Measurements from ENCODE around the gene TMEM245. TPM values are rescaled to one million over a fixed set of nuclear protein-coding genes. Genes with fewer than 3 reads are reported as not detected.
A peak's percentile ranks its signal among the peaks of the same experiment; 100 is the strongest.

TMEM245 gene
- total and polyA plus RNA-seq, 2 of the 13 experiments (the other 11 are each of a cell fraction or from before 2014, with no cell fraction given) = 53.5 to 55.4 TPM

GRCh38 chr9:109159583-109159982 lies 39.8 kb upstream of the TMEM245 start (continued):
- TF ChIP-seq, protein P1, sequence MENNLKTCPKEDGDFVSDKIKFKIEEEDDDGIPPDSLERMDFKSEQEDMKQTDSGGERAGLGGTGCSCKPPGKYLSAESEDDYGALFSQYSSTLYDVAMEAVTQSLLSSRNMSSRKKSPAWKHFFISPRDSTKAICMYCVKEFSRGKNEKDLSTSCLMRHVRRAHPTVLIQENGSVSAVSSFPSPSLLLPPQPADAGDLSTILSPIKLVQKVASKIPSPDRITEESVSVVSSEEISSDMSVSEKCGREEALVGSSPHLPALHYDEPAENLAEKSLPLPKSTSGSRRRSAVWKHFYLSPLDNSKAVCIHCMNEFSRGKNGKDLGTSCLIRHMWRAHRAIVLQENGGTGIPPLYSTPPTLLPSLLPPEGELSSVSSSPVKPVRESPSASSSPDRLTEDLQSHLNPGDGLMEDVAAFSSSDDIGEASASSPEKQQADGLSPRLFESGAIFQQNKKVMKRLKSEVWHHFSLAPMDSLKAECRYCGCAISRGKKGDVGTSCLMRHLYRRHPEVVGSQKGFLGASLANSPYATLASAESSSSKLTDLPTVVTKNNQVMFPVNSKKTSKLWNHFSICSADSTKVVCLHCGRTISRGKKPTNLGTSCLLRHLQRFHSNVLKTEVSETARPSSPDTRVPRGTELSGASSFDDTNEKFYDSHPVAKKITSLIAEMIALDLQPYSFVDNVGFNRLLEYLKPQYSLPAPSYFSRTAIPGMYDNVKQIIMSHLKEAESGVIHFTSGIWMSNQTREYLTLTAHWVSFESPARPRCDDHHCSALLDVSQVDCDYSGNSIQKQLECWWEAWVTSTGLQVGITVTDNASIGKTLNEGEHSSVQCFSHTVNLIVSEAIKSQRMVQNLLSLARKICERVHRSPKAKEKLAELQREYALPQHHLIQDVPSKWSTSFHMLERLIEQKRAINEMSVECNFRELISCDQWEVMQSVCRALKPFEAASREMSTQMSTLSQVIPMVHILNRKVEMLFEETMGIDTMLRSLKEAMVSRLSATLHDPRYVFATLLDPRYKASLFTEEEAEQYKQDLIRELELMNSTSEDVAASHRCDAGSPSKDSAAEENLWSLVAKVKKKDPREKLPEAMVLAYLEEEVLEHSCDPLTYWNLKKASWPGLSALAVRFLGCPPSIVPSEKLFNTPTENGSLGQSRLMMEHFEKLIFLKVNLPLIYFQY (CRISPR knock-in tag; IDR thresholded peaks at IDR 0.05; ENCODE audit: borderline replicate concordance) = 0 out of 2 replicates have a peak, but pooled peaks have one; percentile 59
- TF ChIP-seq SOX13 (IDR thresholded peaks at IDR 0.05) (no peak), SOX13 (CRISPR knock-in tag; conservative IDR thresholded peaks at IDR 0.05 in 1 of 2, IDR thresholded peaks at IDR 0.05 in 1 of 2) (peak in 1 of 2 experiments; percentile 69; a peak in 2 of 4 replicates), CENPBD1 (CRISPR knock-in tag; IDR thresholded peaks at IDR 0.05; ENCODE audit: borderline replicate concordance, low read depth) (no peak), ZNF546 (CRISPR knock-in tag; conservative IDR thresholded peaks at IDR 0.05) (no peak), ZNF768 (CRISPR knock-in tag; IDR thresholded peaks at IDR 0.05) (no peak), KDM4B (CRISPR knock-in tag; IDR thresholded peaks at IDR 0.05) (no peak), SMAD1 (CRISPR knock-in tag; IDR thresholded peaks at IDR 0.05; ENCODE audit: borderline replicate concordance, low read depth) (no peak), PHF21A (CRISPR knock-in tag; IDR thresholded peaks at IDR 0.05) (peak; percentile 52; the same call in 1 of the 2 replicates), SOX6 (IDR thresholded peaks at IDR 0.05) (no peak), SOX6 (CRISPR knock-in tag; IDR thresholded peaks at IDR 0.05) (peak; percentile 75), ZNF530 (CRISPR knock-in tag; IDR thresholded peaks at IDR 0.05; ENCODE audit: low read depth) (no peak), GATA4 (IDR thresholded peaks at IDR 0.05; ENCODE audit: borderline replicate concordance, low read depth) (no peak), ATF4 (CRISPR knock-in tag; IDR thresholded peaks at IDR 0.05) (no peak), THRA (CRISPR knock-in tag; IDR thresholded peaks at IDR 0.05; ENCODE audit: borderline replicate concordance) (no peak), SRY (CRISPR knock-in tag; IDR thresholded peaks at IDR 0.05) (no peak), NR2F2 (IDR thresholded peaks at IDR 0.05; ENCODE audit: borderline replicate concordance, low read depth) (no peak)
- TF ChIP-seq, protein P2, sequence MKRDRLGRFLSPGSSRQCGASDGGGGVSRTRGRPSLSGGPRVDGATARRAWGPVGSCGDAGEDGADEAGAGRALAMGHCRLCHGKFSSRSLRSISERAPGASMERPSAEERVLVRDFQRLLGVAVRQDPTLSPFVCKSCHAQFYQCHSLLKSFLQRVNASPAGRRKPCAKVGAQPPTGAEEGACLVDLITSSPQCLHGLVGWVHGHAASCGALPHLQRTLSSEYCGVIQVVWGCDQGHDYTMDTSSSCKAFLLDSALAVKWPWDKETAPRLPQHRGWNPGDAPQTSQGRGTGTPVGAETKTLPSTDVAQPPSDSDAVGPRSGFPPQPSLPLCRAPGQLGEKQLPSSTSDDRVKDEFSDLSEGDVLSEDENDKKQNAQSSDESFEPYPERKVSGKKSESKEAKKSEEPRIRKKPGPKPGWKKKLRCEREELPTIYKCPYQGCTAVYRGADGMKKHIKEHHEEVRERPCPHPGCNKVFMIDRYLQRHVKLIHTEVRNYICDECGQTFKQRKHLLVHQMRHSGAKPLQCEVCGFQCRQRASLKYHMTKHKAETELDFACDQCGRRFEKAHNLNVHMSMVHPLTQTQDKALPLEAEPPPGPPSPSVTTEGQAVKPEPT (CRISPR knock-in tag; IDR thresholded peaks at IDR 0.05; ENCODE audit: low read depth) = no peak
- TF ChIP-seq, protein P3, sequence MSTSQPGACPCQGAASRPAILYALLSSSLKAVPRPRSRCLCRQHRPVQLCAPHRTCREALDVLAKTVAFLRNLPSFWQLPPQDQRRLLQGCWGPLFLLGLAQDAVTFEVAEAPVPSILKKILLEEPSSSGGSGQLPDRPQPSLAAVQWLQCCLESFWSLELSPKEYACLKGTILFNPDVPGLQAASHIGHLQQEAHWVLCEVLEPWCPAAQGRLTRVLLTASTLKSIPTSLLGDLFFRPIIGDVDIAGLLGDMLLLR (CRISPR knock-in tag; IDR thresholded peaks at IDR 0.05) = no peak
- TF ChIP-seq, protein P4, sequence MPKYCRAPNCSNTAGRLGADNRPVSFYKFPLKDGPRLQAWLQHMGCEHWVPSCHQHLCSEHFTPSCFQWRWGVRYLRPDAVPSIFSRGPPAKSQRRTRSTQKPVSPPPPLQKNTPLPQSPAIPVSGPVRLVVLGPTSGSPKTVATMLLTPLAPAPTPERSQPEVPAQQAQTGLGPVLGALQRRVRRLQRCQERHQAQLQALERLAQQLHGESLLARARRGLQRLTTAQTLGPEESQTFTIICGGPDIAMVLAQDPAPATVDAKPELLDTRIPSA (CRISPR knock-in tag; IDR thresholded peaks at IDR 0.05; ENCODE audit: borderline replicate concordance) = no peak

Data from HepG2 (cell line).